Embryonic facial prominence (tissue), 1 donor: ENCODE results near the gene BCAS3.
"Not testable (repeated sequence)": the region's sequence is repeated elsewhere in the genome, so short reads cannot be mapped to it uniquely, and the experiment has no call there.

Experiments used
- DNase-seq: peaks from one replicate; pipeline ENCODE4 v3.0.0-alpha.2; 2016; ENCODE audit errors: extremely low spot score

BCAS3 gene

GRCh38 chr17:60934723-60935122 lies 257.1 kb downstream of the BCAS3 start:
- no peak for DNase-seq

GRCh38 chr17:60935991-60936390 lies 258.3 kb downstream of the BCAS3 start:
- DNase-seq = not testable (repeated sequence)

GRCh38 chr17:60939318-60939717 lies 261.7 kb downstream of the BCAS3 start:
- DNase-seq = no peak

- DNase-seq = peak; percentile 24
Measured at GRCh38 chr17:60941028-60941427, 263.4 kb downstream of the BCAS3 start.

GRCh38 chr17:60941571-60941970 lies 263.9 kb downstream of the BCAS3 start:
- DNase-seq = no peak

- DNase-seq = no peak
Measured at GRCh38 chr17:60944751-60945150, 267.1 kb downstream of the BCAS3 start.

GRCh38 chr17:60947100-60947499 lies 269.4 kb downstream of the BCAS3 start:
- no peak for DNase-seq

GRCh38 chr17:60947543-60947942 lies 269.9 kb downstream of the BCAS3 start:
- DNase-seq = no peak

- DNase-seq = no peak
Measured at GRCh38 chr17:60952747-60953146, 275.1 kb downstream of the BCAS3 start.

- DNase-seq = no peak
Measured at GRCh38 chr17:60959011-60959410, 281.4 kb downstream of the BCAS3 start.

- DNase-seq = no peak
Measured at GRCh38 chr17:60959696-60960095, 282.0 kb downstream of the BCAS3 start.

- DNase-seq = no peak
Measured at GRCh38 chr17:60960398-60961065, 282.9 kb downstream of the BCAS3 start.

GRCh38 chr17:60964160-60964559 lies 286.5 kb downstream of the BCAS3 start:
- DNase-seq = no peak

- no peak for DNase-seq
Measured at GRCh38 chr17:60968266-60968665, 290.6 kb downstream of the BCAS3 start.

GRCh38 chr17:60969500-60970037 lies 291.9 kb downstream of the BCAS3 start:
- no peak for DNase-seq

GRCh38 chr17:60970741-60971140 lies 293.1 kb downstream of the BCAS3 start:
- DNase-seq = no peak

GRCh38 chr17:60971515-60972369 lies 294.1 kb downstream of the BCAS3 start:
- DNase-seq = peak; percentile 47

GRCh38 chr17:60976861-60977260 lies 299.2 kb downstream of the BCAS3 start:
- DNase-seq = not testable (repeated sequence)

- no peak for DNase-seq
Measured at GRCh38 chr17:60989379-60989778, 311.7 kb downstream of the BCAS3 start.

- no peak for DNase-seq
Measured at GRCh38 chr17:60989846-60990245, 312.2 kb downstream of the BCAS3 start.

GRCh38 chr17:60993497-60993896 lies 315.8 kb downstream of the BCAS3 start:
- DNase-seq = no peak

GRCh38 chr17:60995680-60996079 lies 318.0 kb downstream of the BCAS3 start:
- DNase-seq = no peak

GRCh38 chr17:61000911-61001310 lies 323.3 kb downstream of the BCAS3 start:
- no peak for DNase-seq
